Brain pericyte (primary cell): ENCODE measurements around the gene IRF9.

Experiments
- DNase-seq: peaks from one replicate; pipeline ENCODE4 v3.0.0-alpha.2; 2012; ENCODE audit warnings: low read depth, low spot score

Gene IRF9

GRCh38 chr14:24177041-24177825 lies 16.2 kb downstream of the IRF9 start:
- no peak for DNase-seq

GRCh38 chr14:24177891-24178290 lies 16.8 kb downstream of the IRF9 start:
- no peak for DNase-seq

- no peak for DNase-seq
Measured at GRCh38 chr14:24178399-24179178, 17.5 kb downstream of the IRF9 start.

- no peak for DNase-seq
Measured at GRCh38 chr14:24179294-24179960, 18.4 kb downstream of the IRF9 start.

GRCh38 chr14:24179961-24180796 lies 19.1 kb downstream of the IRF9 start:
- DNase-seq, result no peak

GRCh38 chr14:24181371-24182077 lies 20.5 kb downstream of the IRF9 start:
- no peak for DNase-seq

- no peak for DNase-seq
Measured at GRCh38 chr14:24182110-24182882, 21.2 kb downstream of the IRF9 start.

GRCh38 chr14:24183014-24183481 lies 22.0 kb downstream of the IRF9 start:
- no peak for DNase-seq

GRCh38 chr14:24184104-24184970 lies 23.3 kb downstream of the IRF9 start:
- DNase-seq, result no peak

- DNase-seq, result no peak
Measured at GRCh38 chr14:24185026-24185425, 24.0 kb downstream of the IRF9 start.

GRCh38 chr14:24185741-24186140 lies 24.7 kb downstream of the IRF9 start:
- DNase-seq, result no peak

GRCh38 chr14:24186831-24187538 lies 25.9 kb downstream of the IRF9 start:
- DNase-seq, result no peak

GRCh38 chr14:24187539-24187915 lies 26.5 kb downstream of the IRF9 start:
- no peak for DNase-seq

GRCh38 chr14:24188251-24189058 lies 27.4 kb downstream of the IRF9 start, which contains the start of gene IPO4:
Gene IPO4 (minus strand): TSS chr14:24188816. CDS start chr14:24188787, 29 bp downstream.
- DNase-seq, result peak; percentile 86

GRCh38 chr14:24189059-24189375 lies 28.0 kb downstream of the IRF9 start:
- DNase-seq, result no peak

- DNase-seq, result no peak
Measured at GRCh38 chr14:24189460-24189859, 28.4 kb downstream of the IRF9 start.

GRCh38 chr14:24190416-24190815 lies 29.4 kb downstream of the IRF9 start:
- DNase-seq, result no peak

GRCh38 chr14:24192933-24193332 lies 31.9 kb downstream of the IRF9 start:
- no peak for DNase-seq
